Liver (tissue), 9 donors: ENCODE data around the gene DNM3. TPM values are rescaled to one million over a fixed set of nuclear protein-coding genes. Genes with fewer than 3 reads are reported as not detected.

Source experiments
- DNase-seq: peaks from one replicate; pipeline ENCODE4 v3.0.0-alpha.2; 2017; ENCODE audit warnings: low spot score
- H3K27ac ChIP-seq, 2 donors: one replicate each; pipeline ENCODE4 v1.7.0; 2013; ENCODE audit warnings: inconsistent platforms in 2 of 2, low read length in 2 of 2, control low read depth in 1 of 2, low read depth in 1 of 2, mild to moderate bottlenecking in 1 of 2
- H3K27me3 ChIP-seq, 4 donors: one replicate each; pipeline versions ENCODE4 v1.6.1 to v1.7.0; 2013; ENCODE audit warnings: low read length in 3 of 4, inconsistent platforms in 1 of 4, mild to moderate bottlenecking in 1 of 4, moderate library complexity in 1 of 4; ENCODE audit not compliant: control insufficient read depth in 4 of 4, insufficient read depth in 4 of 4
- H3K36me3 ChIP-seq, 4 donors: one replicate each; pipeline versions ENCODE4 v1.6.1 to v1.7.0; 2013; ENCODE audit warnings: low read length in 3 of 4, mild to moderate bottlenecking in 3 of 4, low read depth in 1 of 4, moderate library complexity in 1 of 4; ENCODE audit not compliant: control insufficient read depth in 4 of 4, insufficient read depth in 3 of 4
- H3K4me1 ChIP-seq, 4 donors: one replicate each; pipeline versions ENCODE4 v1.6.1 to v1.7.0; 2013; ENCODE audit warnings: low read length in 3 of 4, mild to moderate bottlenecking in 3 of 4, moderate library complexity in 1 of 4; ENCODE audit not compliant: control insufficient read depth in 4 of 4, insufficient read depth in 4 of 4
- H3K4me3 ChIP-seq, 3 donors: one replicate each; pipeline versions ENCODE4 v1.6.1 to v1.7.0; 2013; ENCODE audit warnings: low read length in 3 of 3, control low read depth in 1 of 3, low read depth in 1 of 3, mild to moderate bottlenecking in 1 of 3
- H3K9ac ChIP-seq, 2 donors: one replicate each; pipeline ENCODE4 v1.7.0; 2013; ENCODE audit warnings: low read length in 2 of 2, mild to moderate bottlenecking in 2 of 2, moderate library complexity in 2 of 2, control low read depth in 1 of 2, low read depth in 1 of 2
- H3K9me3 ChIP-seq, 4 donors: one replicate each; pipeline versions ENCODE4 v1.6.1 to v1.7.0; 2013; ENCODE audit warnings: low read length in 3 of 4; ENCODE audit not compliant: control insufficient read depth in 4 of 4
- ATF3 ChIP-seq: IDR thresholded peaks from 2 replicates; pipeline ENCODE4 v1.6.1; 2016; ENCODE audit warnings: antibody characterized with exemption
- EGR1 ChIP-seq, 2 donors: IDR thresholded peaks; 2 replicates each; pipeline ENCODE4 v1.6.1; 2016 to 2018; ENCODE audit warnings: antibody characterized with exemption in 2 of 2, low read depth in 2 of 2
- FOXA1 ChIP-seq: IDR thresholded peaks from 2 replicates; pipeline ENCODE4 v1.6.1; 2016; ENCODE audit warnings: antibody characterized with exemption
- FOXA2 ChIP-seq: IDR thresholded peaks from 2 replicates; pipeline ENCODE4 v1.6.1; 2016; ENCODE audit warnings: antibody characterized with exemption
- GABPA ChIP-seq, 2 donors: IDR thresholded peaks in 1 of 2; conservative IDR thresholded peaks in 1 of 2; 2 replicates each; pipeline ENCODE4 v1.6.1; 2016; ENCODE audit warnings: antibody characterized with exemption in 2 of 2, mild to moderate bottlenecking in 1 of 2, moderate library complexity in 1 of 2
- HNF4A ChIP-seq, 2 donors: conservative IDR thresholded peaks; 2 replicates each; pipeline ENCODE4 v1.6.1; 2016; ENCODE audit warnings: antibody characterized with exemption in 2 of 2, mild to moderate bottlenecking in 2 of 2
- HNF4G ChIP-seq: IDR thresholded peaks from 2 replicates; pipeline ENCODE4 v1.6.1; 2016; ENCODE audit warnings: antibody characterized with exemption
- JUND ChIP-seq, 2 donors: IDR thresholded peaks; 2 replicates each; pipeline ENCODE4 v1.6.1; 2016; ENCODE audit warnings: antibody characterized with exemption in 2 of 2
- MAX ChIP-seq: IDR thresholded peaks from 2 replicates; pipeline ENCODE4 v1.6.1; 2016; ENCODE audit warnings: antibody characterized with exemption
- NR2F2 ChIP-seq: IDR thresholded peaks from 2 replicates; pipeline ENCODE4 v1.6.1; 2016; ENCODE audit warnings: antibody characterized with exemption
- RAD21 ChIP-seq, 2 donors: IDR thresholded peaks; 2 replicates each; pipeline ENCODE4 v1.6.1; 2016; ENCODE audit warnings: antibody characterized with exemption in 2 of 2, mild to moderate bottlenecking in 2 of 2
- REST ChIP-seq: IDR thresholded peaks from 2 replicates; pipeline ENCODE4 v1.6.1; 2016; ENCODE audit warnings: antibody characterized with exemption, mild to moderate bottlenecking
- RXRA ChIP-seq, 2 donors: IDR thresholded peaks; 2 replicates each; pipeline ENCODE4 v1.6.1; 2017 to 2018; ENCODE audit warnings: antibody characterized with exemption in 2 of 2, mild to moderate bottlenecking in 1 of 2
- SP1 ChIP-seq: IDR thresholded peaks from 2 replicates; pipeline ENCODE4 v1.6.1; 2018; ENCODE audit warnings: antibody characterized with exemption, mild to moderate bottlenecking
- TAF1 ChIP-seq: conservative IDR thresholded peaks from 2 replicates; pipeline ENCODE4 v1.6.1; 2016; ENCODE audit warnings: antibody characterized with exemption, mild to moderate bottlenecking
- YY1 ChIP-seq: IDR thresholded peaks from 2 replicates; pipeline ENCODE4 v1.6.1; 2016; ENCODE audit warnings: antibody characterized with exemption, mild to moderate bottlenecking
- ZBTB33 ChIP-seq: IDR thresholded peaks from 2 replicates; pipeline ENCODE4 v1.6.1; 2016; ENCODE audit warnings: antibody characterized with exemption
- polyA plus RNA-seq, 2 donors: library from polyadenylated mRNA; stranded (reverse) in 1 of 2; unstranded in 1 of 2; fragments of 200-250 nt in 1 of 2; fragments of >200 nt in 1 of 2; fragmentation: Nextera tagmentation in 1 of 2; extraction: Ambion mirVana in 1 of 2; gene quantifications; one replicate each; pipeline versions ENCODE4 v1.2.1 to v1.2.3, GENCODE V29; 2013 to 2015
- total RNA-seq, 2 donors: library from RNA; depleted of rRNA; stranded (reverse); fragments of >200 nt; gene quantifications; one replicate each; pipeline ENCODE4 v1.2.3, GENCODE V29; 2014
- donor health status: healthy.
- donor health status: healthy.
- donor health status: healthy.
- donor health status: healthy.
- donor health status: healthy.

DNM3 gene
- total and polyA plus RNA-seq, 4 donors, result 0.08 to 3.2 (median 1.0) TPM

- TF ChIP-seq ATF3 (no peak), FOXA2 (no peak), RAD21 (IDR thresholded peaks at IDR 0.05) (no peak), FOXA1 (no peak), ZBTB33 (no peak)
Measured at GRCh38 chr1:171972846-171973245, 131.5 kb downstream of the DNM3 start (continued).

- H3K27me3 ChIP-seq, result no peaks in the 10 kb centered on the region
- H3K9ac ChIP-seq, result no peak overlapping the region
- TF ChIP-seq RXRA (IDR thresholded peaks at IDR 0.05), result no peak
- TF ChIP-seq REST, result no peak
- no peaks in the 10 kb centered on the region for H3K9me3 ChIP-seq
- no peak overlapping the region for H3K4me3 ChIP-seq
- DNase-seq, result no peak
- no peaks in the 10 kb centered on the region for H3K4me1 ChIP-seq
- no peaks in the 10 kb centered on the region for H3K36me3 ChIP-seq
- H3K27ac ChIP-seq, result no peak overlapping the region
Measured at GRCh38 chr1:171973421-171973820, 132.1 kb downstream of the DNM3 start.

GRCh38 chr1:171981303-171981702 is 140.0 kb downstream of the DNM3 start:
- no peak overlapping the region for H3K9ac ChIP-seq
- H3K27ac ChIP-seq, result no peak overlapping the region
- peaks cover 0 to 6% (median 0%) of the 10 kb centered on the region in 4 donors for H3K4me1 ChIP-seq
- no peaks in the 10 kb centered on the region for H3K9me3 ChIP-seq
- DNase-seq, result no peak
- H3K36me3 ChIP-seq, result no peaks in the 10 kb centered on the region
- H3K27me3 ChIP-seq, result no peaks in the 10 kb centered on the region
- H3K4me3 ChIP-seq, result no peak overlapping the region
- TF ChIP-seq GABPA (IDR thresholded peaks at IDR 0.05 in 1 of 2, conservative IDR thresholded peaks at IDR 0.05 in 1 of 2) (no peak), RXRA (IDR thresholded peaks at IDR 0.05) (no peak), SP1 (no peak), HNF4G (no peak), TAF1 (no peak), HNF4A (conservative IDR thresholded peaks at IDR 0.05) (no peak), ATF3 (no peak), YY1 (no peak), JUND (IDR thresholded peaks at IDR 0.05) (no peak), ZBTB33 (no peak), MAX (no peak), NR2F2 (no peak), FOXA1 (no peak), REST (no peak), RAD21 (IDR thresholded peaks at IDR 0.05) (no peak), FOXA2 (no peak), EGR1 (IDR thresholded peaks at IDR 0.05; ENCODE audit: low read depth in 2 of 2) (no peak)
